ENCODE measurements around the gene NFIC. TPM values are rescaled to one million over a fixed set of nuclear protein-coding genes. Genes with fewer than 3 reads are reported as not detected.

Gene NFIC
- total RNA-seq, 4 donors from 2014 or later, result 138 to 200 (median 160) TPM

- H3K27ac ChIP-seq, result peak overlapping the region in 3 of 4 donors; percentile 36 to 94 (median 92)
- WGBS, 2 donors, result 83 to 84% methylated on average over 14 of the region's 14 CpGs
- no peak for DNase-seq (ENCODE audit: low spot score in 2 of 2)
- H3K9me3 ChIP-seq, result no peaks in the 10 kb centered on the region
- H3K27me3 ChIP-seq, result no peaks in the 10 kb centered on the region
- H3K4me3 ChIP-seq, result no peak overlapping the region
- H3K4me1 ChIP-seq, result peaks cover 0 to 91% (median 47%) of the 10 kb centered on the region in 4 donors
- TF ChIP-seq POLR2A (IDR thresholded peaks at IDR 0.05), result no peak
- no peak for TF ChIP-seq EP300 (IDR thresholded peaks at IDR 0.05)
- no peak for TF ChIP-seq CTCF (IDR thresholded peaks at IDR 0.05)
- H3K36me3 ChIP-seq, result peaks cover 4 to 24% (median 10%) of the 10 kb centered on the region in 3 donors
These were observed 16.2 kb downstream of the NFIC start for GRCh38 chr19:3382460-3383100.

- peak overlapping the region; percentile 2 to 94 (median 76) for H3K27ac ChIP-seq
- H3K4me1 ChIP-seq, result peaks cover 0 to 93% (median 53%) of the 10 kb centered on the region in 4 donors
- H3K27me3 ChIP-seq, result no peaks in the 10 kb centered on the region
- H3K4me3 ChIP-seq, result no peak overlapping the region
- H3K9me3 ChIP-seq, result no peaks in the 10 kb centered on the region
- peak in 1 of 2 donors; percentile 48 for DNase-seq (ENCODE audit: low spot score in 2 of 2)
- WGBS, 2 donors, result 60 to 65% methylated on average over 7 to 12 of the region's 13 CpGs
- TF ChIP-seq CTCF (IDR thresholded peaks at IDR 0.05) (no peak), EP300 (IDR thresholded peaks at IDR 0.05) (peak in 1 of 2 donors; percentile 46)
- H3K36me3 ChIP-seq, result peaks cover 4 to 24% (median 10%) of the 10 kb centered on the region in 3 donors
These were observed 16.8 kb downstream of the NFIC start for GRCh38 chr19:3383121-3383722.

- TF ChIP-seq CTCF (IDR thresholded peaks at IDR 0.05), result no peak
- TF ChIP-seq EP300 (IDR thresholded peaks at IDR 0.05), result no peak
- no peak for TF ChIP-seq POLR2A (IDR thresholded peaks at IDR 0.05)
- Histone ChIP-seq H3K4me1 (peaks cover 0 to 89% (median 67%) of the 10 kb centered on the region in 4 donors), H3K36me3 (peaks cover 2 to 34% (median 9%) of the 10 kb centered on the region in 3 donors), H3K4me3 (no peak overlapping the region), H3K27me3 (no peaks in the 10 kb centered on the region), H3K9me3 (no peaks in the 10 kb centered on the region), H3K27ac (peak overlapping the region; percentile 73 to 94 (median 84))
- 77 to 79% methylated on average over 19 to 22 of the region's 25 CpGs for WGBS, 2 donors
- DNase-seq (ENCODE audit: low spot score in 2 of 2), result no peak
These were observed 20.3 kb downstream of the NFIC start for GRCh38 chr19:3386447-3387234.

DNA sequence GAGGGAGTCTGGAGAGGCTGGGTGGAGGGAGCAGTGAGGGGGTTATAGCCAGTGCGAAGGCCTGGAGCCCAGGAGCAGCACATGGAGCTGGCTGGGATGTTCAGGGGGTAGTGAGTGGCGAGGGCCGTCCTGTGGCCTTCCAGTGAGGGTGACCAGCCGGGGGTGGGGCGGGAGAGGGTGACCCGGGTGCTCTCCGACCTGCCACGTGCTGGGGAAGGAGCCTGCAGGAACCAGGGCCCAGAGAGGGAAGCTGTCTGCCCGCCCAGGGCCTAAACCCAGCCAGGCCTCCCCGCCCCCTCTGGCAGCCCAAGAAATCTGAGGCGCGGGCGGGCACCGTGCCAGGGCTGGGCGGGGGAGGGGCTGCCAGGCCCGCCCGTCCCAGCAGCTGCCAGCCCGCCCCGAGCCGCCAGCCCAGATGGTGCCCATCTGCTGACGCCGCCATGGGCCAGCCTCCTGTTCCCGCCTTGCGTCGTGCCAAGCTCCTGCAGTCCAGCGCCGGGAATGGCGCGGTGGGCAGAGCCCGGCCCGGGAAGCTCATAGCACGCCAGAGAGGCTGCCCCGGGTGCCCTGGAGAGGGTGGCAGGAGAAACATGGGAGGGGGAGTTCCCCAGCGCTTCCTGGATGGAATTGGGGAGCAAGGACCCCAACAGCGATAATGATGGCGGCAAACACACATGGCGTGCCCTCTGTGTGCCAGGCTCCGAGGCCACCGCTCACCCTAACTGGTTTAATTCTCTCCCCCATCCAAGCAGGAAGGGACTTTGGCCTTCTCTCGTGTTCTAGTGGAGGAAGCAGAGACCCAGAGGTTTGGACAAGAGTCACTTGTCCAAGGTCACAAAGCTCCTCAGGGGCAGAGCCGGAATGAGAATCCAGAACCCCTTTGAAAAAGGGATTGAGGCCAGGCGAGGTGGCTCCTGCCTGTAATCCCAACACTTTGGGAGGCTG is 21.5 kb downstream of the NFIC start:
- no peaks in the 10 kb centered on the region for H3K27me3 ChIP-seq
- peaks cover 0 to 85% (median 61%) of the 10 kb centered on the region in 4 donors for H3K4me1 ChIP-seq
- H3K36me3 ChIP-seq, result peaks cover 0 to 29% (median 0%) of the 10 kb centered on the region in 3 donors
- peak overlapping the region in 1 of 4 donors; percentile 20 for H3K4me3 ChIP-seq
- no peaks in the 10 kb centered on the region for H3K9me3 ChIP-seq
- 34% methylated on average over 31 to 32 of the region's 42 CpGs for WGBS, 2 donors
- peak in 1 of 2 donors; percentile 34 for TF ChIP-seq POLR2A (IDR thresholded peaks at IDR 0.05)
- peak in 1 of 2 donors; percentile 82 for TF ChIP-seq EP300 (IDR thresholded peaks at IDR 0.05)
- TF ChIP-seq CTCF (IDR thresholded peaks at IDR 0.05), result peak in 3 of 5 experiments; percentile 4 to 57 (median 40)
- peak overlapping the region; percentile 73 to 94 (median 84) for H3K27ac ChIP-seq
- peak; percentile 61 to 68 for DNase-seq (ENCODE audit: low spot score in 2 of 2)

Data from tibial nerve (tissue), 4 donors.